GM18519 (cell line): ENCODE measurements around the gene POR.
"Not testable (repeated sequence)": the region's sequence is repeated elsewhere in the genome, so short reads cannot be mapped to it uniquely, and the experiment has no call there.

Experiments
- ATAC-seq: cut with Tn5 transposase; IDR thresholded peaks from one replicate; pipeline ENCODE4 v1.9.1; 2021; ENCODE audit warnings: mild to moderate bottlenecking, moderate library complexity; ENCODE audit not compliant: unreplicated experiment, low FRiP score

POR gene

DNA sequence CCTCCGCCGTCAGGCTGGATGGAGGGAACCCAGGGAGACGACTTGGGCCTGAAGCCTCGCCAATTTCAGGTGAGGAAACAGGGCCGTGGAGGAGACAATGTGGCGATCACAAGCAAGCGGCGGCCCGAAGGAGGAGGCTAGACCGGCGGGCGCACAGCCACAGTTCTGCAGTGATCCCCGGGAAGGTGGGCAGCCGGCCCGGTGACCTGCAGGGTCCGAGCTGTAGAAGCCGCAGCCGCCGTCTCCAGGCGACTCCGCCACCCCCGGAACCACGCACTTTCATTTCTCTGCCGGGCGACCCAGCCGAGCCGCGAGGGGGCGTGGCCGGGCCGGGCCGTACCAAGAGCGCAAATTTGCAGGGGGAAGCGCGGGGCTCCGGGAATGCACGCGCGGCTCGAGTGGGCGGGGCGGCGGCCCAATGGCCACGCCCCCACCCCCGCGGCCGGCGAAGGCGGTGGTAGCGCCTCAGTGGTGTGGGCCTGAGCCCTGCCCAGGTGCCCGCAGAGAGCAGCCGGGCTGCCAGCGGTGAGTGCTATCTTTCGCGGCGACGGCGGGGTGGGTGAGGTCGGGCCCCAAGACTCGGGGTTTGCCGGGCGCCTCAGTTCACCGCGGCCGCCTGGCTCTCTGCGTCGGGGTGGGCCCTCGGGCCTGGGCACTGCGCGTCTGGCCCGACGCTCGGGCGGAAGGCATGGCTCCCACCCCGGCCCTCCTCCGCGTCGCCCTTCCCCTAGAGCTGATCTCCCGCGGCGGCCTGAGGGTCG lies at the start of gene POR:
Gene POR (plus strand): TSS at position 501 of the 761 bp plus-strand sequence. CDS start 38,847 bp downstream, outside the sequence.
- peak; percentile 93 for ATAC-seq

DNA sequence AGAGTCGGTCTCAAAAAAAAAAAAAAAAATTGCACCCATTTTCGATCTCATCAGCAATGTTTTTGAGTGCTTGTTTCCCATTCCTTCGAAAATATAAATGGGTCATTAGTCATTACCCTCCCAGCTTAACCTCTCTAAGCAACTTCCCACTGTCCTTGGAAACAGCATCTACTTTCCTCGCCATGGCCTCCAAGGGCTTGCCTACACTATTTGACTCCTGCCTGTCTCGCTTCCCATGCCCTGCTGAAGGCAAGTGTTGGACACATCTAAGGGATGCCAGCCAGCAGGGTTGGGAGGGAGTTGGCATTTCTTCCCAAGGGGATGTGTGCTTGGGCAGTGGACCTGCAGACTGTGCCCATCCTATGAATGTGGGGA lies 48.9 kb upstream of the POR start:
- ATAC-seq = no peak

GRCh38 chr7:75866489-75867389 lies 48.2 kb upstream of the POR start:
- no peak for ATAC-seq

DNA sequence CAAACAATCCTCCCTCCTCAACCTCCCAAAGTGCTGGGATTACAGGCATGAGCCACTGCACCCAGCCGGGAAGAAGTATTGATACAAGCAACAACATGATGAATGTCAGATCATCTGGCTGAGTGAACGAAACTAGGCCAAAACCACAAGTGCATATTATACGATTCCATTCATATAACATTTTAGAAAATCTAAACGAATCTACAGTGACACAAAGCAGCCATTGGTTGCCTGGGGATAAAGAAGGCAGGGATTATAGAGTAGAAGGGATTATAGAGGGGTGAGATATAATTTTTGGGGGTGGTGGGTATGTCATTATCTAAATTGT lies 47.6 kb upstream of the POR start:
- no peak for ATAC-seq

GRCh38 chr7:75868153-75868552 lies 46.8 kb upstream of the POR start:
- ATAC-seq = no peak

DNA sequence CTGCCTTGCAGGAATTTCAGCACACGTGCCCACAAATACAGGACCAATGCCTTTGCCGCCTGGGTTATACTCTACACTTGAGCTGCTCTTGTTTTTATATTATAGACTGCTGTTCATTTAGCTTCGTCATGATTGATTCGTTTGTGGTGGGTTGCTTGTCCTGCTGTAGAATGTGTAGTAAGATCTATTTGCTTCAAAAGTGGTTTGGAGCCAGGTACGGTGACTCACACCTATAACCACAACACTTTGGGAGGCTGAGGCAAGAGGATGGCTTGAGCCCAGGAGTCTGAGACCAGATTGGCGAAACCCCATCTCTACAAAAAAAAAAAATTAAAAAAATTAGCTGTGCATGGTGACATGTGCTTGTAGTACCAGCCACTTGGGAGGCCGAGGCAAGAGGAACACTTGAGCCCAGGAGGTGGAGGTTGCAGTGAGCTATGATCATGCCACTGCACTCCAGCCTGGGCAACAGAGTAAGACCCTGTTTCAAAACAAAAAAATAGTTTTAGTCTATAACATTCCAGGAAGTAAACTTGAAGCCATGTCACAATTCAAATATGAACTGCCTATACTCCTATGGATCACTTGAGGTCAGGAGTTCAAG lies 45.1 kb upstream of the POR start:
- ATAC-seq = no peak

- no peak for ATAC-seq
Observed at GRCh38 chr7:75870557-75871161, 44.3 kb upstream of the POR start.

DNA sequence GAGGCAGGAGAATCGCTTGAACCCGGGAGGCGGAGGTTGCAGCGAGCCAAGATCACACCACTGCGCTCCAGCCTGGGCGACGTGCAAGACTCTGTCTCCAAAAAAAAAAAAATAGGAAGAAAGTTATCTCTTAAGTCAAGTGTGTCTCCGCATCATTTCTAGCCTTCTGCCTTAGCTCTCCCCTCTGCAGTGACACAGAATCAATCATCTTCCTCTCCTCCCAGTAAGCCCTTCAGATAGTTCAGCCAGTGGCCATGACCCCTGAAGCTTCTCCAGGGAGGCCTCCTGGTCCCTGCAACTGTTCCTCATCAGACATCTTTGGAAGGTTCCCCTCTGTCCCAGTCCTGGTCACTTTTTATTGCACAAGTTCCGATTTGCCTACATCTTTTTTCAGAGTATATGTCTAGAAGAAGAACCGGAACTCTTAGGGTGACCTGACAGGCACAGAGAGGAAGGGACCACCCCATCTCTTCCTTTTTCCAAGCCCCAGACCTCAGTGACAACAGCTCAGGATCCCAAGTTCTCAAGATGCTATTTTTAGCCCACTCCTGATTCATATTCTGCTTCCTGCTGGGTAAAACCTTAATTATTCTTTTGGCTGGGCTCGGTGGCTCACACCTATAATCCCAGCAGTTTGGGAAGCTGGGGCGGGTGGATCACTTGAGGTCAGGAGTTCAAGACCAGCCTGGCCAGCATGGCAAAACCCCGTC lies 42.7 kb upstream of the POR start:
- no peak for ATAC-seq

DNA sequence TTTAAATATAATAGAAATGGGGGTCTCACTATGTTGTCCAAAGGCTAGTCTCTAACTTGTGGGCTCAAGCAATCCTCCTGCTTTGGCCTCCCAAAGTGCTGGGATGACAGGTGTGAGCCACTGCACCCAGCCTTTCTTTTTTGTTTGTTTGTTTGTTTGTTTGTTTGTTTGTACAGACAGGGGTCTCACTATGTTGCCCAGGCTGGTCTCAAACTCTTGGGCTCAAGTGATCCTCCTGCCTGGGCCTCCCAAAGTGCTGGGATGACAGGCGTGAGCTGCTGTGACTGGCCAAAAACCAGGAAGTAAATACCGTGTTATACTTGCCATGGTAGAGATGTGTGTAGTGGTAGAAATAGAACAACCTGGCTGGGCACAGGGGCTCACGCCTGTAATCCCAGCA lies 40.8 kb upstream of the POR start:
- not testable (repeated sequence) for ATAC-seq

- ATAC-seq = no peak
Observed at GRCh38 chr7:75875113-75876080, 39.6 kb upstream of the POR start.

DNA sequence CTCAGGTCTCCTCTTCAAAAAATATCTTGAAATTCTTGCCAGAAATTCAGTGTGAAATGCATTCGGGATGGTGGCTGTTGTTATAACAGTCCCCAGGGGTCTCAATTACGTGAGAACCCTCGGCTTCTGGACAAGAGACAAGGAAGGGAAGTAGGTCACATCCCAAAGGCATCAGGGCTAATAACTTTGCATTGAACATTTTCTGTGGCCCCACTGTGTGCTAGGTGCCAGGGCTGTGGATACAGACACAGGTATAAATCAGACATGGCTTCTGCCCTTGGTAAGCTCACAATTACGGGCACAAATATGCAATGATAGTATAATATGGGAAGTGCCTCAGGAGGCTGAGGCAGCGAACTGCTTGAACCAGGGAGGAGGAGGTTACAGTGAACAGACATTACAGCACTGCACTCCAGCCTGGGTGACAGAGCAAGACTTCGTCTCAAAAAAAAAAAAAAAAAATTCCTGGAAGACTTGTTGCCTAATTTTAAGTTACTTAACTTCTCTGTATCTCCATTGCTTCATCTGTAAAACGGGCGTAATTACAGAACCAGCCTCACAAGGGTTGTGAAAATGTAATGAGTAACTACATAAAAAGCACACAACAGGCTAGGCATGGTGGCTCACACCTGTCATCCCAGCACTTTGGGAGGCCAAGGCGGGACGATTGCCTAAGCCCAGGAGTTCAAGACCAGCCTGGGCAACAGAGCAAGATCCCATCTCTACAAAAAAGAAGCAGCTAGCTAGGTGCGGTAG lies 38.7 kb upstream of the POR start:
- ATAC-seq = no peak

DNA sequence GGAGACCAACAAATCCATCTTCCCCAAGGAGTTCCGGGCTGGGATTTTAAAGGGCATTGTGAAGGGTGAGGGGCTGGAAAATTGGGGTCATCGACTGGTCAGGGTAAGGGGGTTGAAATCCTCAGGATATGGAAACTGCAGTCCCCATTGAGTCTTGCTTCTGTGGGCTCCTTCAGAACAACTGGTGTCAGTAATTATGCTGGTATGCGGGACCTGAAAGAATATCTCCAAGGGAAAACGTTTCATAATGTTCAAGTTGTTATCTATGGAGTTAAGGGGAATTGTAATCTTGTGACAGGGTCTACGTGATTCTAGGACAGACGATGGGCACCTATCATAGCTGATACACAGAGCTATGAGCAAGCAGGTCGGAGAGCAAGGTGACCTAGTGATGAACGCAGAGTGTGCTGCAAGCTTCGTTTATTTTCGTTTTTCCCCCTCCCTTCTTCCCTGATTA lies 36.6 kb upstream of the POR start:
- peak; percentile 24 for ATAC-seq

GRCh38 chr7:75878769-75879611 lies 36.0 kb upstream of the POR start, which contains the start of gene RHBDD2:
RHBDD2 (plus strand) TSS chr7:75879034; CDS start chr7:75879083, 49 bp downstream.
- ATAC-seq = peak; percentile 57

- ATAC-seq = no peak
Observed at GRCh38 chr7:75879771-75880184, 35.2 kb upstream of the POR start.

- ATAC-seq = no peak
Observed at GRCh38 chr7:75880242-75880641, 34.7 kb upstream of the POR start.

GRCh38 chr7:75881436-75882095 lies 33.4 kb upstream of the POR start:
- ATAC-seq = no peak
